ENCODE measurements around the gene IDE. TPM values are rescaled to one million over a fixed set of nuclear protein-coding genes. Genes with fewer than 3 reads are reported as not detected.

IDE gene
- polyA plus RNA-seq, 1 donor = 20.8 TPM

- WGBS (ENCODE audit: insufficient coverage, low lambda C conversion rate) = 100% methylated on average over 1 of the region's 4 CpGs
- Histone ChIP-seq H3K27ac (ENCODE audit: low read length) (no peak overlapping the region), H3K9me3 (ENCODE audit: control insufficient read depth, low read depth, low read length) (no peaks in the 10 kb centered on the region), H3K27me3 (ENCODE audit: control insufficient read depth, insufficient read depth, low read length) (no peaks in the 10 kb centered on the region), H3K4me3 (ENCODE audit: low read length) (no peak overlapping the region), H3K36me3 (ENCODE audit: control insufficient read depth, insufficient read depth, low read length) (peaks cover 7% of the 10 kb centered on the region), H3K4me1 (ENCODE audit: control insufficient read depth, insufficient read depth, low read length) (no peaks in the 10 kb centered on the region)
- no peak for DNase-seq
Measured at GRCh38 chr10:92538231-92538958, 35.5 kb downstream of the IDE start.

DNA sequence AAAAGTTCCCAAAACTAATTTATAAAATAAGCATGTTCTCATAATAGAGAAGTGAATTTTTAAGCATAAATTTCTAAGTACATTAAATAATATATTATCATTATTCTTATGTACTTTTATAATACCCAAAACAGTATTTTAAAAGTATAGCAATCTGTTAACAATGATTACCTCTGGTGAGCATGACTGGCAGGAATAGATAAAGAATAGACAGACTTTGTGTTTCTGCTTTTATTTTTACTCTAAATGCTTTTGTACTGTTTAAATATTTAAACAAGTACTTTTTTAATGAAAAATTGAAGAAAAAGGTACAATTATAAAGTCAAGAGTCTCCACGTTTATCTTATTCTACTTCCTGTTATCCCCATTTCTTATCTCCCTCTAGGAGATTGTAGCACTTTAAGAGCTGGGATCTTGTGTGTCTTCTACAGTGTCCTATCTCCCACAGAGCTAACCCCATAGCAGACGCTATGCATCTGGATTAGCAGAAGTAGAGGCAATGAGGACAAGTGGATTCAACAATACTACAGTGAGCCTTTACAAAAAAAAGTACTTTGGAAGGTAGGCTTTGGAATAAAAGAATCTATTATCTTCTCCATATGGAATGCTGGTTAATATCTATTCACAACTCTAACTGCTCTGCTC lies 42.9 kb downstream of the IDE start:
- DNase-seq = no peak
- no peak overlapping the region for H3K27ac ChIP-seq (ENCODE audit: low read length)
- peaks cover 25% of the 10 kb centered on the region for H3K36me3 ChIP-seq (ENCODE audit: control insufficient read depth, insufficient read depth, low read length)
- WGBS (ENCODE audit: insufficient coverage, low lambda C conversion rate) = 40% methylated on average over 1 of the region's 2 CpGs
- H3K27me3 ChIP-seq (ENCODE audit: control insufficient read depth, insufficient read depth, low read length) = no peaks in the 10 kb centered on the region
- no peaks in the 10 kb centered on the region for H3K4me1 ChIP-seq (ENCODE audit: control insufficient read depth, insufficient read depth, low read length)
- H3K4me3 ChIP-seq (ENCODE audit: low read length) = no peak overlapping the region
- H3K9me3 ChIP-seq (ENCODE audit: control insufficient read depth, low read depth, low read length) = no peaks in the 10 kb centered on the region

GRCh38 chr10:92530421-92530820 lies 43.5 kb downstream of the IDE start:
- Histone ChIP-seq H3K4me1 (ENCODE audit: control insufficient read depth, insufficient read depth, low read length) (no peaks in the 10 kb centered on the region), H3K36me3 (ENCODE audit: control insufficient read depth, insufficient read depth, low read length) (peaks cover 24% of the 10 kb centered on the region), H3K27me3 (ENCODE audit: control insufficient read depth, insufficient read depth, low read length) (no peaks in the 10 kb centered on the region), H3K9me3 (ENCODE audit: control insufficient read depth, low read depth, low read length) (no peaks in the 10 kb centered on the region), H3K27ac (ENCODE audit: low read length) (no peak overlapping the region), H3K4me3 (ENCODE audit: low read length) (no peak overlapping the region)
- 83% methylated on average over 1 of the region's 1 CpG for WGBS (ENCODE audit: insufficient coverage, low lambda C conversion rate)
- no peak for DNase-seq

GRCh38 chr10:92527716-92528115 lies 46.2 kb downstream of the IDE start:
- Histone ChIP-seq H3K9me3 (ENCODE audit: control insufficient read depth, low read depth, low read length) (no peaks in the 10 kb centered on the region), H3K27ac (ENCODE audit: low read length) (no peak overlapping the region), H3K4me1 (ENCODE audit: control insufficient read depth, insufficient read depth, low read length) (no peaks in the 10 kb centered on the region), H3K27me3 (ENCODE audit: control insufficient read depth, insufficient read depth, low read length) (no peaks in the 10 kb centered on the region), H3K36me3 (ENCODE audit: control insufficient read depth, insufficient read depth, low read length) (peaks cover 20% of the 10 kb centered on the region), H3K4me3 (ENCODE audit: low read length) (no peak overlapping the region)
- WGBS (ENCODE audit: insufficient coverage, low lambda C conversion rate) = 90% methylated on average over 2 of the region's 11 CpGs
- no peak for DNase-seq

GRCh38 chr10:92523639-92524038 lies 50.3 kb downstream of the IDE start:
- H3K4me3 ChIP-seq (ENCODE audit: low read length) = no peak overlapping the region
- WGBS (ENCODE audit: insufficient coverage, low lambda C conversion rate) = no CpG with 5 or more reads among the region's 3 CpGs
- H3K4me1 ChIP-seq (ENCODE audit: control insufficient read depth, insufficient read depth, low read length) = no peaks in the 10 kb centered on the region
- no peak for DNase-seq
- H3K27ac ChIP-seq (ENCODE audit: low read length) = no peak overlapping the region
- H3K9me3 ChIP-seq (ENCODE audit: control insufficient read depth, low read depth, low read length) = no peaks in the 10 kb centered on the region
- H3K36me3 ChIP-seq (ENCODE audit: control insufficient read depth, insufficient read depth, low read length) = peaks cover 4% of the 10 kb centered on the region
- H3K27me3 ChIP-seq (ENCODE audit: control insufficient read depth, insufficient read depth, low read length) = no peaks in the 10 kb centered on the region

DNA sequence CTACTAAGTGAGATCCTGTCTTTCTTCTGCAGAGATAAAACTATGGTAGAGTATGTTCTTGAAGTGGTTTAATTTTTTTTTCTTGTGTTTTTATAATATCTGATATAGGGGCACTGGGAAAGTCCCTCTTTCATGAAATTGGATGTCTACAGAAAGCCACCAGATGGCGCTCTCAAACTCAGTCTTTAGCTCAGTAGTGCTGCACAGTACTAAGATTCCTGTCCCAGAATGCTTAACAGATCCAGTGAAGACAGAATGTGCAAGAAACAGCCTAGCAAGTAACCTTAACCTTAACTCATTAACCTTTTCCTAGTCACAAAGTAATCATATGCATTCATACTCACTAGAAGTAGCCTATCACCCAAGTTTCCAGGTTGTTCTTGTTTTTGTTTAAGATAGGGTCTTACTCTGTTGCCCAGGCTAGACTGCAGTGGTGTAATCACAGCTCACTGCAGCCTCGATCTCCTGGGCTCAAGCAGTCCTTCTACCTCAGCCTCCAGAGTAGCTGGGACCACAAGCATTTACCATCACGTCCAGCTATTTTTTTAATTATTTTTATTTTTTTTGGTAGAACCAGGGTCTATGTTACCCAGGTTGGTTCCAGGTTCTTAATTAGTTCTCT lies 56.7 kb downstream of the IDE start:
- no peaks in the 10 kb centered on the region for H3K4me1 ChIP-seq (ENCODE audit: control insufficient read depth, insufficient read depth, low read length)
- no peak overlapping the region for H3K4me3 ChIP-seq (ENCODE audit: low read length)
- peaks cover 13% of the 10 kb centered on the region for H3K36me3 ChIP-seq (ENCODE audit: control insufficient read depth, insufficient read depth, low read length)
- H3K27me3 ChIP-seq (ENCODE audit: control insufficient read depth, insufficient read depth, low read length) = no peaks in the 10 kb centered on the region
- no peak overlapping the region for H3K27ac ChIP-seq (ENCODE audit: low read length)
- DNase-seq = peak; percentile 52 to 61
- WGBS (ENCODE audit: insufficient coverage, low lambda C conversion rate) = no CpG with 5 or more reads among the region's 3 CpGs
- no peaks in the 10 kb centered on the region for H3K9me3 ChIP-seq (ENCODE audit: control insufficient read depth, low read depth, low read length)

DNA sequence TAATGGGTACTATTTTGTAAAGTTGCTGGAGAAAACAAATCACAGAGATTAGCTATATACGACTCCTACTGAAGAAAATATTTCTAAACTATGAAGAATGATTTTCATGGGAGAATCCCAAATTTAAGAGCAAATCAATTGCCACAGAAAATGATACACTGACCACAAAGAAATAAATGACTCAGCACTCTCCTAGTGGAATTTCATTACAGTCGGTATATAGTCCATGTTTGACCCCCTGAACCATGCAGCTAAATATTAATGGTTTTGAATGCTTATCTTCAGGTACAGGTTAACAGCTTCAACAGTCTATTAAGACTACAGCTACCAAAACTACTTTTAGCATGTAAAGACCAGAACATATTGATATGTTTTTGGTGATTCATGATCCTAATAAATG lies 65.0 kb downstream of the IDE start:
- WGBS (ENCODE audit: insufficient coverage, low lambda C conversion rate) = no CpG with 5 or more reads among the region's 2 CpGs
- peaks cover 28% of the 10 kb centered on the region for H3K36me3 ChIP-seq (ENCODE audit: control insufficient read depth, insufficient read depth, low read length)
- no peak overlapping the region for H3K27ac ChIP-seq (ENCODE audit: low read length)
- H3K4me1 ChIP-seq (ENCODE audit: control insufficient read depth, insufficient read depth, low read length) = no peaks in the 10 kb centered on the region
- H3K27me3 ChIP-seq (ENCODE audit: control insufficient read depth, insufficient read depth, low read length) = no peaks in the 10 kb centered on the region
- H3K4me3 ChIP-seq (ENCODE audit: low read length) = no peak overlapping the region
- no peaks in the 10 kb centered on the region for H3K9me3 ChIP-seq (ENCODE audit: control insufficient read depth, low read depth, low read length)
- DNase-seq = no peak

GRCh38 chr10:92506336-92506735 lies 67.6 kb downstream of the IDE start:
- H3K9me3 ChIP-seq (ENCODE audit: control insufficient read depth, low read depth, low read length) = no peaks in the 10 kb centered on the region
- H3K4me1 ChIP-seq (ENCODE audit: control insufficient read depth, insufficient read depth, low read length) = no peaks in the 10 kb centered on the region
- no peak overlapping the region for H3K27ac ChIP-seq (ENCODE audit: low read length)
- DNase-seq = no peak
- H3K27me3 ChIP-seq (ENCODE audit: control insufficient read depth, insufficient read depth, low read length) = no peaks in the 10 kb centered on the region
- H3K36me3 ChIP-seq (ENCODE audit: control insufficient read depth, insufficient read depth, low read length) = peaks cover 20% of the 10 kb centered on the region
- H3K4me3 ChIP-seq (ENCODE audit: low read length) = no peak overlapping the region
- 84% methylated on average over 2 of the region's 2 CpGs for WGBS (ENCODE audit: insufficient coverage, low lambda C conversion rate)

DNA sequence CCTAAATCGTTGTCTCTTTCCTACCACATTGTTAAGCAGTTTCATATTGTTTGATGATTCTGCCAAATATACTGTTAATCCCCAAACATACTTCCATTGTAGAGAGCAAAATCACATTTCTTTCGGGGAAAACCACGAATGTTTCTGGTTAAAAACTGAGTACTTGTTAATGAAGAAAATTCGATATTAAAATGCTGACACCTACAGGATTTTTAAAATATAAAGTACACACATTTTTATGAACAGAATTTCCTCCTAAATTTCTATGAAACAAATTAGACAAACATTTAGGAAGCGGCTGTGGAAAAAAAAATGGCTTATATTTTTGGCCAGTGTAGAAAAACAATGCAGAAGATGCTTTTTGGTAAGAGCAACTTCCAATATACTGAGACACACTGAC lies 68.8 kb downstream of the IDE start:
- DNase-seq = no peak
- Histone ChIP-seq H3K27ac (ENCODE audit: low read length) (no peak overlapping the region), H3K27me3 (ENCODE audit: control insufficient read depth, insufficient read depth, low read length) (no peaks in the 10 kb centered on the region), H3K4me1 (ENCODE audit: control insufficient read depth, insufficient read depth, low read length) (no peaks in the 10 kb centered on the region), H3K36me3 (ENCODE audit: control insufficient read depth, insufficient read depth, low read length) (peaks cover 20% of the 10 kb centered on the region), H3K4me3 (ENCODE audit: low read length) (no peak overlapping the region), H3K9me3 (ENCODE audit: control insufficient read depth, low read depth, low read length) (no peaks in the 10 kb centered on the region)
- WGBS (ENCODE audit: insufficient coverage, low lambda C conversion rate) = 100% methylated on average over 4 of the region's 5 CpGs

DNA sequence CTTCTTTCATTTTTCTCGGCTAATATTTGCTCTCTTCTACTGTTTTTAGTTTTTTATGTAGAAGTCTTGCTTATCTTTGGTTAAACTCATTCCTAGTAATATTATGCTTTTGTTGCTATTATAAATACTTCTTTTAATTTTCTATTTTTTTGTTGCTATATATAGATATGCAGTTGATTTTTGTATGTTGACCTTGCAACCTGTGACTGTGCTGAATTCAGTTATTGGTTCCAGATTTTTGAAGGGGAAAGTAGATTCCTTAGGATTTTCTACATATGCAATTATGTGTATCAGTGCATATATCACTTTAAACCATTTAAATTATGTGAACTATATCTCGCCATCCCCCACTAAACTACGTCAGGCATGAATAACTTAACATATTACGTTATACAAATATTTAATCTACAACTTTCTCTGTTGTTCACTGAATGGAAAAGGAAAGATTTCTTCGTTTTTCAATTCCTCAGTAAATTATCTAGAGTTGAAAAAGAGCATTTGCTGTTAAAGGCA lies 71.5 kb downstream of the IDE start:
- peaks cover 17% of the 10 kb centered on the region for H3K36me3 ChIP-seq (ENCODE audit: control insufficient read depth, insufficient read depth, low read length)
- WGBS (ENCODE audit: insufficient coverage, low lambda C conversion rate) = 91% methylated on average over 5 of the region's 5 CpGs
- DNase-seq = no peak
- no peaks in the 10 kb centered on the region for H3K9me3 ChIP-seq (ENCODE audit: control insufficient read depth, low read depth, low read length)
- no peak overlapping the region for H3K4me3 ChIP-seq (ENCODE audit: low read length)
- no peak overlapping the region for H3K27ac ChIP-seq (ENCODE audit: low read length)
- no peaks in the 10 kb centered on the region for H3K4me1 ChIP-seq (ENCODE audit: control insufficient read depth, insufficient read depth, low read length)
- no peaks in the 10 kb centered on the region for H3K27me3 ChIP-seq (ENCODE audit: control insufficient read depth, insufficient read depth, low read length)

Measured in large intestine (tissue), 3 donors.